A549 (cell line): ENCODE data around the gene CBR1. TPM values are rescaled to one million over a fixed set of nuclear protein-coding genes. Genes with fewer than 3 reads are reported as not detected.

Experiments used
- ATAC-seq, 2 experiments: fragments of 200-7000 bp in 1 of 2; fragments of >200 bp in 1 of 2; cut with Nextera tagmentation in 1 of 2; cut with Tn5 transposase in 1 of 2; 3 replicates each; pipeline versions ENCODE4 v1.8.0 to v1.9.1; 2018 to 2020; ENCODE audit warnings: mild to moderate bottlenecking in 1 of 2, moderate library complexity in 1 of 2
- CTCF ChIA-PET: fragments of 300-600 bp; sonication (Branson Sonifier 250); formaldehyde crosslinking; extraction: SDS; loops from one replicate; lab custom pipeline; 2021; ENCODE audit warnings: antibody characterized with exemption, inconsistent platforms; lab: Yijun Ruan, JAX
- POLR2A ChIA-PET: fragments of 350-600 bp; formaldehyde crosslinking; extraction: SDS; loops from one replicate; lab custom pipeline; 2021; ENCODE audit warnings: antibody characterized with exemption, inconsistent platforms; lab: Yijun Ruan, JAX
- DNase-seq, 2 experiments: peaks; one replicate each; pipeline versions ENCODE4 v3.0.0 to v3.0.0-alpha.2; 2011 to 2016; ENCODE audit warnings: low read depth in 1 of 2, low spot score in 1 of 2
- FAIRE-seq: peaks from 2 replicates; lab custom pipeline; 2011; peaks lifted over from hg19 to GRCh38; lab: Jason Lieb, UNC
- H3K27ac ChIP-seq, 2 experiments: fragments of >200 bp; sonication (Bioruptor Twin); formaldehyde crosslinking; 3 replicates each; pipeline ENCODE4 v1.5.1; 2016 to 2017
- H3K4me1 ChIP-seq: fragments of >200 bp; sonication (Bioruptor Twin); formaldehyde crosslinking; 3 replicates; pipeline ENCODE4 v1.6.1; 2016
- H3K4me2 ChIP-seq: fragments of >200 bp; sonication (Bioruptor Twin); formaldehyde crosslinking; 3 replicates; pipeline ENCODE4 v1.6.1; 2016
- H3K4me3 ChIP-seq: fragments of >200 bp; sonication (Bioruptor Twin); formaldehyde crosslinking; 3 replicates; pipeline ENCODE4 v1.5.1; 2016
- H3K9me3 ChIP-seq: fragments of >200 bp; sonication (Bioruptor Twin); formaldehyde crosslinking; 3 replicates; pipeline ENCODE4 v1.6.1; 2016
- ATOH8 ChIP-seq: fragments of 250-450 bp; sonication (Bioruptor Pico); IDR thresholded peaks from 2 replicates; pipeline ENCODE4 v1.5.0; 2020; ENCODE audit warnings: low read depth, mild to moderate bottlenecking, moderate library complexity
- BCL3 ChIP-seq: fragments of >200 bp; sonication (Bioruptor Twin); formaldehyde crosslinking; IDR thresholded peaks from 3 replicates; pipeline ENCODE4 v1.6.1; 2016
- CTCF ChIP-seq: fragments of >200 bp; sonication (Bioruptor Twin); formaldehyde crosslinking; IDR thresholded peaks from 3 replicates; pipeline ENCODE4 v1.5.1; 2016
- E2F6 ChIP-seq: IDR thresholded peaks from 2 replicates; pipeline ENCODE4 v1.6.1; 2012; ENCODE audit warnings: low read depth, borderline replicate concordance
- EHF ChIP-seq: fragments of 250-450 bp; sonication (Bioruptor Pico); IDR thresholded peaks from 2 replicates; pipeline ENCODE4 v1.5.0; 2020; ENCODE audit warnings: mild to moderate bottlenecking
- EHMT2 ChIP-seq: fragments of 200-600 bp; sonication (generic); IDR thresholded peaks from 2 replicates; pipeline ENCODE4 v1.6.1; 2016; ENCODE audit warnings: antibody characterized with exemption, low read depth, mild to moderate bottlenecking, moderate library complexity
- EP300 ChIP-seq, 2 experiments: fragments of >200 bp; sonication (Bioruptor Twin); formaldehyde crosslinking; IDR thresholded peaks; 2 replicates in 1 of 2; 3 replicates in 1 of 2; pipeline ENCODE4 v1.6.1; 2016 to 2017
- ESRRA ChIP-seq: fragments of 150-350 bp; IDR thresholded peaks from 2 replicates; pipeline ENCODE4 v1.6.1; 2014; ENCODE audit warnings: mild to moderate bottlenecking, low read length, borderline replicate concordance
- HMGXB4 ChIP-seq: fragments of 250-450 bp; sonication (Bioruptor Pico); IDR thresholded peaks from 2 replicates; pipeline ENCODE4 v1.5.0; 2021; ENCODE audit warnings: mild to moderate bottlenecking, moderate library complexity, borderline replicate concordance
- HOXA7 ChIP-seq: fragments of 250-450 bp; sonication (Bioruptor Pico); IDR thresholded peaks from 2 replicates; pipeline ENCODE4 v1.5.0; 2020; ENCODE audit warnings: mild to moderate bottlenecking, moderate library complexity
- KDM1A ChIP-seq: fragments of 200-600 bp; sonication (generic); IDR thresholded peaks from 2 replicates; pipeline ENCODE4 v1.6.1; 2016; ENCODE audit warnings: low read depth, mild to moderate bottlenecking
- MAFK ChIP-seq: fragments of 450-650 bp; IDR thresholded peaks from 2 replicates; pipeline ENCODE4 v1.6.1; 2014; ENCODE audit not compliant: partially characterized antibody
- MAX ChIP-seq: IDR thresholded peaks from 2 replicates; pipeline ENCODE4 v1.6.1; 2012
- MAZ ChIP-seq: fragments of 150-350 bp; IDR thresholded peaks from 2 replicates; pipeline ENCODE4 v1.6.1; 2014; ENCODE audit warnings: antibody characterized with exemption, low read depth, low read length, borderline replicate concordance
- NR3C1 ChIP-seq: fragments of >200 bp; sonication (Bioruptor Twin); formaldehyde crosslinking; IDR thresholded peaks from 3 replicates; pipeline ENCODE4 v1.6.1; 2017
- RFX5 ChIP-seq: fragments of 450-650 bp; IDR thresholded peaks from 2 replicates; pipeline ENCODE4 v1.7.1; 2014; ENCODE audit warnings: antibody characterized with exemption, mild to moderate bottlenecking, moderate library complexity
- SREBF2 ChIP-seq: fragments of 450-650 bp; IDR thresholded peaks from 2 replicates; pipeline ENCODE4 v1.6.1; 2014; ENCODE audit warnings: mild to moderate bottlenecking, moderate library complexity
- TFCP2L1 ChIP-seq: fragments of 250-450 bp; sonication (Bioruptor Pico); IDR thresholded peaks from 2 replicates; pipeline ENCODE4 v1.5.0; 2021; ENCODE audit warnings: mild to moderate bottlenecking
- TP53 ChIP-seq: fragments of 250-450 bp; sonication (Bioruptor Pico); IDR thresholded peaks from 2 replicates; pipeline ENCODE4 v1.5.0; 2021; ENCODE audit warnings: mild to moderate bottlenecking, moderate library complexity
- WGBS: methylation state at CpG from one replicate; pipeline ENCODE4 v1.1.6; 2017; ENCODE audit errors: missing lambda C conversion rate; 5-methylcytosine and 5-hydroxymethylcytosine counted together
- polyA plus RNA-seq, 4 experiments: library from polyadenylated mRNA; depleted of rRNA in 3 of 4; stranded (reverse); fragments of >200 nt; fragmentation: RNase III in 1 of 4; extraction: RNeasy Plus Mini Kit Qiagen cat#74134 plus additional on column Dnase treatment in 1 of 4; gene quantifications; 2 replicates in 3 of 4; 3 replicates in 1 of 4; pipeline ENCODE4 v1.2.3, GENCODE V29; 2011 to 2017

CBR1 gene
- polyA plus RNA-seq, 2 of the 4 experiments (the other 2 are of a cell fraction) = 165 to 208 TPM

- no peak for ATAC-seq
- 90% methylated on average over 17 of the region's 17 CpGs for WGBS
- Histone ChIP-seq H3K4me3 (no peak overlapping the region), H3K9me3 (no peaks in the 10 kb centered on the region), H3K4me1 (no peaks in the 10 kb centered on the region), H3K4me2 (no peak overlapping the region), H3K27ac (no peak overlapping the region)
- DNase-seq = no peak
- CTCF ChIA-PET = interaction anchor here (0.6 to 2.7 kb wide), 2 partner anchors 11 to 272 kb away, joined by 3 to 7 read pairs; no protein-coding TSS in a partner anchor
- POLR2A ChIA-PET = no interaction called here
- TF ChIP-seq MAX = no peak
- TF ChIP-seq RFX5 = no peak
- no peak for TF ChIP-seq E2F6
- TF ChIP-seq BCL3 = no peak
- FAIRE-seq = no peak
Observed at GRCh38 chr21:36038701-36039497, 30.9 kb upstream of the CBR1 start.

GRCh38 chr21:36039861-36040260 is 30.0 kb upstream of the CBR1 start:
- Histone ChIP-seq H3K4me3 (no peak overlapping the region), H3K27ac (no peak overlapping the region), H3K9me3 (no peaks in the 10 kb centered on the region)
- POLR2A ChIA-PET = no interaction called here
- no peak for DNase-seq
- ATAC-seq = no peak; a peak in 1 of 6 replicates
- no peak for FAIRE-seq
- TF ChIP-seq EP300 (IDR thresholded peaks at IDR 0.05) (no peak), HOXA7 (CRISPR knock-in tag) (no peak), EHMT2 (no peak), SREBF2 (no peak), EHF (CRISPR knock-in tag) (no peak), TFCP2L1 (CRISPR knock-in tag) (no peak), MAFK (no peak), ESRRA (no peak), CTCF (no peak)
- TF ChIP-seq, all 56 proteins: peak for 0
- CTCF ChIA-PET = interaction anchor here (1.4 kb wide), 1 partner anchor 11 kb away, joined by 6 read pairs; no protein-coding TSS in a partner anchor
- Histone ChIP-seq H3K4me1 (no peaks in the 10 kb centered on the region), H3K4me2 (no peak overlapping the region)
- WGBS = 87% methylated on average over 6 of the region's 6 CpGs

GRCh38 chr21:36040389-36040788 is 29.4 kb upstream of the CBR1 start:
- no peak overlapping the region for H3K4me3 ChIP-seq
- FAIRE-seq = no peak
- CTCF ChIA-PET = interaction anchor here (1.4 kb wide), 1 partner anchor 11 kb away, joined by 6 read pairs; no protein-coding TSS in a partner anchor
- no peak for DNase-seq
- no peak for TF ChIP-seq NR3C1
- no peak for TF ChIP-seq KDM1A
- no peak for TF ChIP-seq HMGXB4 (CRISPR knock-in tag)
- no peak for TF ChIP-seq MAZ
- no peak for TF ChIP-seq TP53 (CRISPR knock-in tag)
- no peak for TF ChIP-seq ESRRA
- TF ChIP-seq ATOH8 (CRISPR knock-in tag) = no peak
- TF ChIP-seq, all 56 proteins: peak for 0
- no peak overlapping the region for H3K27ac ChIP-seq
- H3K9me3 ChIP-seq = no peaks in the 10 kb centered on the region
- no peak overlapping the region for H3K4me2 ChIP-seq
- H3K4me1 ChIP-seq = no peaks in the 10 kb centered on the region
- no peak for ATAC-seq
- POLR2A ChIA-PET = no interaction called here
- 77% methylated on average over 2 of the region's 2 CpGs for WGBS
